T-cell (primary cell): ENCODE results near the gene TRIM36. TPM values are rescaled to one million over a fixed set of nuclear protein-coding genes. Genes with fewer than 3 reads are reported as not detected.

Experiments used
- ATAC-seq, 4 experiments: fragments of 200-7000 bp in 3 of 4; fragments of 150-1000 bp in 1 of 4; cut with Tn5 transposase; replicated peaks in 1 of 4; 1 replicate in 3 of 4; 2 replicates in 1 of 4; pipeline ENCODE4 v1.10.0; 2021; ENCODE audit warnings: moderate library complexity in 3 of 4, mild to moderate bottlenecking in 2 of 4, moderate number of reproducible peaks in 1 of 4
- CTCF ChIA-PET, 2 donors: fragments of 300-600 bp; sonication (Branson Sonifier 250); formaldehyde crosslinking; loops; one replicate each; lab custom pipeline; 2022; ENCODE audit warnings: antibody characterized with exemption in 2 of 2; lab: Charles Lee
- POLR2A ChIA-PET, 2 donors: fragments of 300-600 bp; sonication (Branson Sonifier 250); formaldehyde crosslinking; loops; one replicate each; lab custom pipeline; 2022; ENCODE audit warnings: antibody characterized with exemption in 2 of 2; lab: Charles Lee
- DNase-seq, 35 experiments: peaks; one replicate each; pipeline versions ENCODE4 v3.0.0 to v3.0.0-alpha.2; 2013 to 2023
- H3K27ac ChIP-seq: one replicate; pipeline ENCODE4 v1.5.1; 2013; ENCODE audit warnings: low read length
- H3K27me3 ChIP-seq, 2 experiments: replicated peaks in 1 of 2; 1 replicate in 1 of 2; 2 replicates in 1 of 2; pipeline versions ENCODE4 v1.6.1 to v1.7.0; 2013; ENCODE audit warnings: low read length in 1 of 2, mixed read lengths in 1 of 2; ENCODE audit not compliant: control insufficient read depth in 2 of 2, insufficient read depth in 2 of 2; ENCODE audit errors: extremely low read depth in 1 of 2
- H3K36me3 ChIP-seq, 2 donors: 1 replicate in 1 of 2; 2 replicates in 1 of 2; pipeline versions ENCODE4 v1.6.1 to v1.7.0; 2013; ENCODE audit warnings: low read length in 1 of 2; ENCODE audit not compliant: control insufficient read depth in 2 of 2, insufficient read depth in 1 of 2; ENCODE audit errors: extremely low read depth in 1 of 2
- H3K4me1 ChIP-seq, 2 experiments: 1 replicate in 1 of 2; 2 replicates in 1 of 2; pipeline versions ENCODE4 v1.6.1 to v1.7.0; 2013; ENCODE audit warnings: low read length in 2 of 2, mixed read lengths in 1 of 2; ENCODE audit not compliant: insufficient read depth in 2 of 2, control insufficient read depth in 1 of 2; ENCODE audit errors: extremely low read depth in 1 of 2
- H3K4me3 ChIP-seq, 2 donors: 1 replicate in 1 of 2; 2 replicates in 1 of 2; pipeline versions ENCODE4 v1.5.1 to v1.7.0; 2013; ENCODE audit warnings: mild to moderate bottlenecking in 2 of 2, low read length in 1 of 2, moderate library complexity in 1 of 2; ENCODE audit not compliant: control insufficient read depth in 1 of 2; ENCODE audit errors: extremely low read depth in 1 of 2
- H3K9me3 ChIP-seq: 2 replicates; pipeline ENCODE4 v1.7.0; 2013
- H3K27ac Mint-ChIP-seq, 2 donors: one replicate each; pipeline ENCODE4 v1.8.0; 2020 to 2021; ENCODE audit warnings: mild to moderate bottlenecking in 2 of 2, mixed read lengths in 2 of 2
- H3K27me3 Mint-ChIP-seq, 2 donors: one replicate each; pipeline ENCODE4 v1.8.0; 2021 to 2022; ENCODE audit warnings: mixed read lengths in 2 of 2
- H3K36me3 Mint-ChIP-seq: one replicate; pipeline ENCODE4 v1.8.0; 2021; ENCODE audit warnings: mixed read lengths
- H3K4me1 Mint-ChIP-seq, 3 donors: one replicate each; pipeline ENCODE4 v1.8.0; 2020 to 2022; ENCODE audit warnings: mixed read lengths in 3 of 3, mild to moderate bottlenecking in 1 of 3
- H3K4me3 Mint-ChIP-seq, 3 donors: one replicate each; pipeline ENCODE4 v1.8.0; 2020 to 2022; ENCODE audit warnings: mild to moderate bottlenecking in 3 of 3, mixed read lengths in 3 of 3, moderate library complexity in 3 of 3
- H3K9me3 Mint-ChIP-seq, 3 donors: one replicate each; pipeline ENCODE4 v1.8.0; 2020 to 2022; ENCODE audit warnings: mixed read lengths in 3 of 3
- WGBS: methylation state at CpG from one replicate; pipeline ENCODE4 v1.1.5; 2013; ENCODE audit warnings: missing lambda C conversion rate; ENCODE audit not compliant: insufficient coverage; 5-methylcytosine and 5-hydroxymethylcytosine counted together
- total RNA-seq, 35 experiments: library from RNA in 6 of 35; stranded (reverse) in 6 of 35; fragments of 120-200 nt in 1 of 35; gene quantifications; one replicate each; pipeline versions ENCODE4 v1.2.1 to v1.2.4 and lab custom pipeline; 2013 to 2026

Gene TRIM36
- total RNA-seq, 5 donors from 2014 or later (not counting 1 experiment from before 2014, with no cell fraction given): 0.26 to 0.53 (median 0.35) TPM; not detected in 2

GRCh38 chr5:115160975-115161475 lies 8.7 kb downstream of the TRIM36 start:
- Mint-ChIP-seq H3K4me1 (no peaks in the 10 kb centered on the region), H3K27ac (no peak overlapping the region), H3K27me3 (peaks cover 36 to 45% of the 10 kb centered on the region in 2 donors), H3K9me3 (no peaks in the 10 kb centered on the region), H3K36me3 (no peaks in the 10 kb centered on the region), H3K4me3 (no peak overlapping the region)
- Histone ChIP-seq H3K36me3 (no peaks in the 10 kb centered on the region), H3K9me3 (no peaks in the 10 kb centered on the region), H3K4me1 (no peaks in the 10 kb centered on the region), H3K27ac (no peak overlapping the region), H3K27me3 (peaks cover 11 to 24% of the 10 kb centered on the region in 2 experiments), H3K4me3 (no peak overlapping the region)
- ChIA-PET CTCF (no interaction called here), POLR2A (no interaction called here)
- WGBS: no CpG with 5 or more reads among the region's 3 CpGs
- no peak for ATAC-seq
- DNase-seq: no peak

GRCh38 chr5:115151208-115151805 lies 18.4 kb downstream of the TRIM36 start:
- ChIA-PET CTCF (interaction anchor here in 1 of 2 donors (0.7 kb wide), 1 partner anchor 889 kb away, joined by 3 read pairs; no protein-coding TSS in a partner anchor), POLR2A (no interaction called here)
- 89% methylated on average over 4 of the region's 6 CpGs for WGBS
- no peak overlapping the region for H3K4me3 ChIP-seq
- H3K36me3 ChIP-seq: no peaks in the 10 kb centered on the region
- Mint-ChIP-seq H3K27ac (no peak overlapping the region), H3K9me3 (peaks cover 14 to 27% (median 22%) of the 10 kb centered on the region in 3 donors), H3K4me3 (no peak overlapping the region), H3K4me1 (no peaks in the 10 kb centered on the region), H3K36me3 (peaks cover 3% of the 10 kb centered on the region), H3K27me3 (peaks cover 48 to 56% of the 10 kb centered on the region in 2 donors)
- ATAC-seq: no peak
- DNase-seq: no peak
- H3K27me3 ChIP-seq: peaks cover 0 to 20% of the 10 kb centered on the region in 2 experiments
- H3K9me3 ChIP-seq: no peaks in the 10 kb centered on the region
- no peaks in the 10 kb centered on the region for H3K4me1 ChIP-seq
- no peak overlapping the region for H3K27ac ChIP-seq

- Mint-ChIP-seq H3K27me3 (peaks cover 48 to 49% of the 10 kb centered on the region in 2 donors), H3K9me3 (peaks cover 14 to 27% (median 22%) of the 10 kb centered on the region in 3 donors), H3K4me1 (no peaks in the 10 kb centered on the region), H3K27ac (peak overlapping the region in 1 of 2 donors; percentile 3), H3K4me3 (no peak overlapping the region), H3K36me3 (peaks cover 3% of the 10 kb centered on the region)
- no peaks in the 10 kb centered on the region for H3K4me1 ChIP-seq
- ChIA-PET POLR2A (no interaction called here), CTCF (interaction anchor here in 1 of 2 donors (0.6 kb wide), 1 partner anchor 18 kb away, joined by 3 read pairs; no protein-coding TSS in a partner anchor)
- H3K9me3 ChIP-seq: no peaks in the 10 kb centered on the region
- DNase-seq (no peak), ATAC-seq (no peak)
- no peak overlapping the region for H3K4me3 ChIP-seq
- H3K27me3 ChIP-seq: peaks cover 0 to 20% of the 10 kb centered on the region in 2 experiments
- no peak overlapping the region for H3K27ac ChIP-seq
- WGBS: 88% methylated on average over 4 of the region's 5 CpGs
- no peaks in the 10 kb centered on the region for H3K36me3 ChIP-seq
Observed at GRCh38 chr5:115150512-115150911, 19.2 kb downstream of the TRIM36 start.

GRCh38 chr5:115147052-115147451 lies 22.7 kb downstream of the TRIM36 start:
- WGBS: 100% methylated on average over 1 of the region's 5 CpGs
- Mint-ChIP-seq H3K27me3 (peaks cover 26 to 32% of the 10 kb centered on the region in 2 donors), H3K36me3 (peaks cover 3% of the 10 kb centered on the region), H3K27ac (no peak overlapping the region), H3K4me1 (no peaks in the 10 kb centered on the region), H3K9me3 (peaks cover 3 to 14% (median 10%) of the 10 kb centered on the region in 3 donors), H3K4me3 (no peak overlapping the region)
- CTCF ChIA-PET: no interaction called here
- no peaks in the 10 kb centered on the region for H3K9me3 ChIP-seq
- H3K4me3 ChIP-seq: no peak overlapping the region
- H3K4me1 ChIP-seq: no peaks in the 10 kb centered on the region
- POLR2A ChIA-PET: no interaction called here
- no peak for ATAC-seq
- no peaks in the 10 kb centered on the region for H3K36me3 ChIP-seq
- DNase-seq: no peak
- H3K27me3 ChIP-seq: peaks cover 2 to 10% of the 10 kb centered on the region in 2 experiments
- H3K27ac ChIP-seq: no peak overlapping the region

GRCh38 chr5:115136294-115136693 lies 33.4 kb downstream of the TRIM36 start:
- POLR2A ChIA-PET: no interaction called here
- WGBS: no CpG with 5 or more reads among the region's 2 CpGs
- Histone ChIP-seq H3K27ac (no peak overlapping the region), H3K4me3 (no peak overlapping the region), H3K9me3 (no peaks in the 10 kb centered on the region), H3K27me3 (peaks cover 0 to 3% of the 10 kb centered on the region in 2 experiments), H3K36me3 (no peaks in the 10 kb centered on the region), H3K4me1 (no peaks in the 10 kb centered on the region)
- H3K27me3 Mint-ChIP-seq: peaks cover 28 to 42% of the 10 kb centered on the region in 2 donors
- no peak for DNase-seq
- no peaks in the 10 kb centered on the region for H3K4me1 Mint-ChIP-seq
- no peaks in the 10 kb centered on the region for H3K9me3 Mint-ChIP-seq
- ATAC-seq: no peak
- CTCF ChIA-PET: no interaction called here
- no peak overlapping the region for H3K4me3 Mint-ChIP-seq
- H3K36me3 Mint-ChIP-seq: no peaks in the 10 kb centered on the region
- no peak overlapping the region for H3K27ac Mint-ChIP-seq

GRCh38 chr5:115132465-115132864 lies 37.2 kb downstream of the TRIM36 start:
- H3K9me3 Mint-ChIP-seq: no peaks in the 10 kb centered on the region
- POLR2A ChIA-PET: no interaction called here
- no peak for ATAC-seq
- H3K4me3 Mint-ChIP-seq: no peak overlapping the region
- H3K27ac Mint-ChIP-seq: no peak overlapping the region
- no peak overlapping the region for H3K27ac ChIP-seq
- H3K9me3 ChIP-seq: no peaks in the 10 kb centered on the region
- no peaks in the 10 kb centered on the region for H3K36me3 ChIP-seq
- WGBS: 33% methylated on average over 1 of the region's 2 CpGs
- DNase-seq: no peak
- CTCF ChIA-PET: interaction anchor here (0.5 to 1.4 kb wide), 2 partner anchors 8 to 18 kb away, joined by 3 to 4 read pairs; no protein-coding TSS in a partner anchor
- peaks cover 16 to 28% of the 10 kb centered on the region in 2 donors for H3K27me3 Mint-ChIP-seq
- H3K4me1 Mint-ChIP-seq: no peaks in the 10 kb centered on the region
- no peaks in the 10 kb centered on the region for H3K36me3 Mint-ChIP-seq
- no peaks in the 10 kb centered on the region for H3K27me3 ChIP-seq
- no peaks in the 10 kb centered on the region for H3K4me1 ChIP-seq
- H3K4me3 ChIP-seq: no peak overlapping the region
